Mesothelial cell of epicardium (in vitro differentiated cells): ENCODE measurements around the gene ALK. TPM values are rescaled to one million over a fixed set of nuclear protein-coding genes. Genes with fewer than 3 reads are reported as not detected.

ENCODE experiments used
- DNase-seq, 2 experiments: peaks; one replicate each; pipeline ENCODE4 v3.0.0; 2021; ENCODE audit warnings: low spot score in 2 of 2; ENCODE audit not compliant: unreplicated experiment in 2 of 2
- H3K27ac Mint-ChIP-seq: 2 replicates; pipeline ENCODE4 v1.8.0; 2021; ENCODE audit warnings: mixed read lengths
- H3K27me3 Mint-ChIP-seq: 2 replicates; pipeline ENCODE4 v1.8.0; 2021; ENCODE audit warnings: low read depth, mixed read lengths
- H3K36me3 Mint-ChIP-seq: 2 replicates; pipeline ENCODE4 v1.8.0; 2021; ENCODE audit warnings: mixed read lengths
- H3K4me1 Mint-ChIP-seq: 2 replicates; pipeline ENCODE4 v1.8.0; 2021; ENCODE audit warnings: mixed read lengths
- H3K4me3 Mint-ChIP-seq: 2 replicates; pipeline ENCODE4 v1.8.0; 2021; ENCODE audit warnings: mild to moderate bottlenecking, moderate library complexity, mixed read lengths
- H3K9me3 Mint-ChIP-seq: 2 replicates; pipeline ENCODE4 v1.8.0; 2021; ENCODE audit warnings: mixed read lengths
- CTCF ChIP-seq: fragments of 200-600 bp; sonication (generic); IDR thresholded peaks from one replicate; pipeline ENCODE4 v1.5.0; 2021; ENCODE audit warnings: antibody characterized with exemption; ENCODE audit not compliant: unreplicated experiment
- total RNA-seq: library from RNA; stranded (reverse); gene quantifications from 3 replicates; pipeline ENCODE4 v1.2.1, GENCODE V29; 2021

The ALK gene
- total RNA-seq, 1 donor from 2014 or later, result 0.13 TPM

GRCh38 chr2:29615183-29615582 is 306.2 kb downstream of the ALK start:
- no peaks in the 10 kb centered on the region for H3K9me3 Mint-ChIP-seq

GRCh38 chr2:29614295-29614830 is 307.0 kb downstream of the ALK start:
- peaks cover 43% of the 10 kb centered on the region for H3K4me1 Mint-ChIP-seq

More at GRCh38 chr2:29615183-29615582, 306.2 kb downstream of the ALK start:
- no peaks in the 10 kb centered on the region for H3K36me3 Mint-ChIP-seq
- no peak overlapping the region for H3K27ac Mint-ChIP-seq
- H3K4me3 Mint-ChIP-seq, result no peak overlapping the region
- DNase-seq, result no peak
- no peaks in the 10 kb centered on the region for H3K27me3 Mint-ChIP-seq
- TF ChIP-seq CTCF, result no peak
- H3K4me1 Mint-ChIP-seq, result peaks cover 43% of the 10 kb centered on the region

GRCh38 chr2:29613792-29614266 is 307.6 kb downstream of the ALK start:
- DNase-seq, result no peak
- no peaks in the 10 kb centered on the region for H3K9me3 Mint-ChIP-seq

More at GRCh38 chr2:29614295-29614830, 307.0 kb downstream of the ALK start:
- Mint-ChIP-seq H3K27ac (no peak overlapping the region), H3K4me3 (no peak overlapping the region), H3K9me3 (no peaks in the 10 kb centered on the region), H3K36me3 (no peaks in the 10 kb centered on the region), H3K27me3 (no peaks in the 10 kb centered on the region)
- no peak for TF ChIP-seq CTCF
- DNase-seq, result no peak

GRCh38 chr2:29613067-29613466 is 308.3 kb downstream of the ALK start:
- Mint-ChIP-seq H3K4me1 (peaks cover 43% of the 10 kb centered on the region), H3K27me3 (no peaks in the 10 kb centered on the region), H3K36me3 (no peaks in the 10 kb centered on the region), H3K27ac (no peak overlapping the region), H3K9me3 (no peaks in the 10 kb centered on the region), H3K4me3 (no peak overlapping the region)
- DNase-seq, result no peak
- TF ChIP-seq CTCF, result no peak

More at GRCh38 chr2:29613792-29614266, 307.6 kb downstream of the ALK start:
- Mint-ChIP-seq H3K4me3 (no peak overlapping the region), H3K36me3 (no peaks in the 10 kb centered on the region), H3K27ac (no peak overlapping the region), H3K4me1 (peaks cover 43% of the 10 kb centered on the region), H3K27me3 (no peaks in the 10 kb centered on the region)
- TF ChIP-seq CTCF, result no peak

GRCh38 chr2:29612568-29612967 is 308.8 kb downstream of the ALK start:
- no peaks in the 10 kb centered on the region for H3K27me3 Mint-ChIP-seq
- H3K4me3 Mint-ChIP-seq, result no peak overlapping the region
- peaks cover 41% of the 10 kb centered on the region for H3K4me1 Mint-ChIP-seq

More at GRCh38 chr2:29612568-29612967, 308.8 kb downstream of the ALK start:
- no peak for TF ChIP-seq CTCF
- Mint-ChIP-seq H3K27ac (no peak overlapping the region), H3K36me3 (no peaks in the 10 kb centered on the region), H3K9me3 (no peaks in the 10 kb centered on the region)
- no peak for DNase-seq
